Subcutaneous adipose tissue (tissue), 4 donors: ENCODE results near the gene UFD1. TPM values are rescaled to one million over a fixed set of nuclear protein-coding genes. Genes with fewer than 3 reads are reported as not detected.

Experiments used
- CTCF ChIP-seq: fragments of 450-650 bp; IDR thresholded peaks from one replicate; pipeline ENCODE4 v1.5.1; 2016; ENCODE audit warnings: low read depth, mild to moderate bottlenecking, control low read depth, antibody characterized with exemption, moderate library complexity
- total RNA-seq, 4 donors: library from RNA; depleted of rRNA; stranded (reverse); fragments of >200 nt; gene quantifications; one replicate each; pipeline ENCODE4 v1.1.0, GENCODE V29; 2016

The UFD1 gene
- total RNA-seq, 4 donors from 2014 or later = 33.9 to 43.6 (median 35.4) TPM

- TF ChIP-seq CTCF = no peak
Measured at GRCh38 chr22:19453718-19454117, 25.3 kb downstream of the UFD1 start.

- no peak for TF ChIP-seq CTCF
Measured at GRCh38 chr22:19451570-19451969, 27.4 kb downstream of the UFD1 start.

- no peak for TF ChIP-seq CTCF
Measured at GRCh38 chr22:19450363-19451175, 28.4 kb downstream of the UFD1 start.

- no peak for TF ChIP-seq CTCF
Measured at GRCh38 chr22:19449422-19449767, 29.6 kb downstream of the UFD1 start.

- no peak for TF ChIP-seq CTCF
Measured at GRCh38 chr22:19448739-19449421, 30.1 kb downstream of the UFD1 start.

GRCh38 chr22:19448076-19448607, 30.9 kb downstream of the UFD1 start:
- no peak for TF ChIP-seq CTCF

- no peak for TF ChIP-seq CTCF
Measured at GRCh38 chr22:19447330-19448075, 31.5 kb downstream of the UFD1 start, which contains the start of gene C22orf39. TSS of gene C22orf39 (minus strand) at chr22:19447711. CDS start at chr22:19447688, 23 bp downstream.
